ENCODE measurements around the gene CDK5RAP2.

DNA sequence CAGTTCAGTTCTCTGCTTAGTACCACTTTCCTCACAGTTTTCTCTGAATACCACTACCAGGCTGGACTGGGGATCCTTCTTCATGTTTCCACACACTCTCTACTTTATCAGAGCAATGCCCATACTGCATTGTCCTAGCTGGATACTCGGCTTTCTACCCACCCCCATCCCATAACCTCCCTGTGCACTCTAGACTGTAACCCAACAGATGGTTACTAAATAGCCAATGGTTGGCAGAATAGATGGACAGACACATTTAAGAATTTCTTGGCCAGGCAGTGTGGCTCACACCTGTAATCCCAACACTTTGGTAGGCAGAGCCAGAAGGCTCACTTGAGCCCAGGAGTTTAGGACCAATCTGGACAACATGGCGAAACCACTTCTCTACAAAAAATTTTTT lies 22.8 kb downstream of the CDK5RAP2 start:
- TF ChIP-seq POLR2A (IDR thresholded peaks at IDR 0.05; ENCODE audit: extremely low read depth, insufficient read length), result no peak
- TF ChIP-seq CTCF (IDR thresholded peaks at IDR 0.05; ENCODE audit: low read depth, low read length), result no peak
- TF ChIP-seq, protein P1, sequence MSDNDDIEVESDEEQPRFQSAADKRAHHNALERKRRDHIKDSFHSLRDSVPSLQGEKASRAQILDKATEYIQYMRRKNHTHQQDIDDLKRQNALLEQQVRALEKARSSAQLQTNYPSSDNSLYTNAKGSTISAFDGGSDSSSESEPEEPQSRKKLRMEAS (IDR thresholded peaks at IDR 0.05; ENCODE audit: low read depth, low read length), result no peak

All from NB4 (cell line).